ENCODE data around the gene ENC1. TPM values are rescaled to one million over a fixed set of nuclear protein-coding genes. Genes with fewer than 3 reads are reported as not detected.

ENC1 gene
- total and polyA plus RNA-seq, 2 of the 8 experiments (the other 6 are each of a cell fraction or from before 2014, with no cell fraction given) = 5.5 to 13.2 TPM

DNA sequence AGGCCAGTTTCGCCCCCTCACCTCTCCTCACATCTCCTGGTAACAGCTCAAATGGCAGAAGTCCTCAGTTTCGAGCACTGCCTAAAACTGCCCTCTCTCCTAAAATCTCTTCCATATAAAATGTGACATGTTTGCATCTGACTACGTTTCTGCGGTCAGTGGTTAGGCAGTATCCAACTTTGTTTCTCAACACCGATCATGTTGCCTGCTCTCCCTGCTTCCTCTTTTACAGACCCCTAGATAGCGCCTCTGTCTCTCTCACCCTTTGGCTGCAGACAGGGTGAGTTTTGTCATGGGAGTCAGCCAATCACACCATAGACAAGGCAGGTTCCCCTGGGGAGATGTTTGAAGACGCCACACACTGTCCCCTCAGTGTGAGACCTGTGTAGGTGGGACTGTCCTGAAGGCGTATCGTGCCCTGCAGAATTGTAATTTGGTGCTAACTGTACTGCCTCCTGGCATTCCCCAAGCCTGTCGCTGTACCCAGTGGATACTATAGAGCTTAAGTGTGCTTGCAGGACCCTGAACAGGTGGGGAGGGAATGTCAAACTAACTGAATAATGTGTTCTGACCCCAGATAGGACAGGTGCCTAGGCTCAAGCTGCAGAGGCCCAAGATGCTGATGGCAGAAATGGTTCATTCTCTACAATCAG, 45.6 kb upstream of the ENC1 start (continued):
- no peak for TF ChIP-seq SIN3A (conservative IDR thresholded peaks at IDR 0.05 in 1 of 2, IDR thresholded peaks at IDR 0.05 in 1 of 2; ENCODE audit: low read depth in 1 of 2, low read length in 2 of 2)
- TF ChIP-seq CTBP2 (IDR thresholded peaks at IDR 0.05; ENCODE audit: borderline replicate concordance, insufficient read depth, insufficient read length, low read length) = no peak
- TF ChIP-seq EGR1 (IDR thresholded peaks at IDR 0.05; ENCODE audit: borderline replicate concordance, low read depth, low read length) = no peak
- TF ChIP-seq FOSL1 (IDR thresholded peaks at IDR 0.05; ENCODE audit: insufficient read depth, low read depth, low read length) = no peak
